Measurements from ENCODE around the gene ERICH2.

The ERICH2 gene

DNA sequence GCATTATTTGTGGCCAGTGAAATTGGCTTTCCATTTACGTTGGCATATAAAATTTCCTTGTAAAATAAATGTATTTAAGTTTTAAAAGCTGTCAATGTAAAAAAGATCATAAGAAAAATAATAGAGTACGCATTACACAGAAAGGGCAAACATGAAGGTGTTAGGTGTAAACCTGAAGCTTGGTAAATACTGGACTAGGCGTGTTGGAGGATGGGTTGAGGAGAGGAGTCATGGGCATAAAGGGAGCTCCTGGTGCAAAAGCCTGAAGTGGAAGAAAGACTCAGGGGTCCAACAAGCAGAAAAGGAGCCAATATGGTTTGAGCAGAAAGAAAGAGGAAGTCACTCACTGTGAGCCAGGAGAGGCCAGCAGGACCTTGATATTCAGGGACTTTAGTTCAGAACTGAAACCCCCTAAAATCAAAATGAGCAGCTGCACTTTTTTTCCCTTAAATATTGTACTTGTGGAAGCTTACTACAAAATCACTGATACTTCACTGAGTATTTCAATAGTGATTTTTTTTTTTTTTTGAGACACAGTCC, 30.6 kb upstream of the ERICH2 start:
- ATAC-seq = no peak; the same call in 2 of the 3 replicates
- TF ChIP-seq ISL1 (CRISPR knock-in tag; IDR thresholded peaks at IDR 0.05) (no peak), ESRRG (CRISPR knock-in tag; IDR thresholded peaks at IDR 0.05) (no peak), TCF4 (CRISPR knock-in tag; IDR thresholded peaks at IDR 0.05; ENCODE audit: borderline replicate concordance) (no peak), OSR1 (CRISPR knock-in tag; IDR thresholded peaks at IDR 0.05) (no peak)
- TF ChIP-seq, protein P1, sequence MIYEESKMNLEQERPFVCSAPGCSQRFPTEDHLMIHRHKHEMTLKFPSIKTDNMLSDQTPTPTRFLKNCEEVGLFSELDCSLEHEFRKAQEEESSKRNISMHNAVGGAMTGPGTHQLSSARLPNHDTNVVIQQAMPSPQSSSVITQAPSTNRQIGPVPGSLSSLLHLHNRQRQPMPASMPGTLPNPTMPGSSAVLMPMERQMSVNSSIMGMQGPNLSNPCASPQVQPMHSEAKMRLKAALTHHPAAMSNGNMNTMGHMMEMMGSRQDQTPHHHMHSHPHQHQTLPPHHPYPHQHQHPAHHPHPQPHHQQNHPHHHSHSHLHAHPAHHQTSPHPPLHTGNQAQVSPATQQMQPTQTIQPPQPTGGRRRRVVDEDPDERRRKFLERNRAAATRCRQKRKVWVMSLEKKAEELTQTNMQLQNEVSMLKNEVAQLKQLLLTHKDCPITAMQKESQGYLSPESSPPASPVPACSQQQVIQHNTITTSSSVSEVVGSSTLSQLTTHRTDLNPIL (CRISPR knock-in tag; IDR thresholded peaks at IDR 0.05; ENCODE audit: low read depth) = no peak

- no peak for ATAC-seq
- TF ChIP-seq TSHZ2 (CRISPR knock-in tag; IDR thresholded peaks at IDR 0.05) = no peak
These were observed 29.5 kb upstream of the ERICH2 start for GRCh38 chr2:170740660-170741059.

DNA sequence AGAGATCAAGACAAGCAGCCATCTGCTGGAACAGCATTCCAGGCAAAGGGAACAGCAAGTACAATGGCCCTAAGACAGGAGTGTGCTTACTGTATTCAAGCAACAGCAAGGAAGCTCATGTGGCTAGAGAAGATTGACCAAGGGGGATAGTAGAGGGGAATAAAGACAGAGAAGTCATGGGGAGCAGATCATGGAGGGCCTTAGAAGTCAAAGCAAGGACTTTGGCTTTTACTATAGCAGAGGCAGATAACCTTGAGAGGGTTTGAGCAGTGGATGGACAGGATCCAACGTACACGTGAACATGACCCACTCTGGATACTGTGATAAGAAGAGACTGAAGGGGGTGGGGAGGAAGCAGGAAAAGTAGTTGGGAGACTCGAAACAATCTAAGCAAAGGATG, 28.2 kb upstream of the ERICH2 start:
- TF ChIP-seq ISL1 (CRISPR knock-in tag; IDR thresholded peaks at IDR 0.05) (no peak), ZC3H10 (CRISPR knock-in tag; IDR thresholded peaks at IDR 0.05) (no peak), ZFP3 (CRISPR knock-in tag; IDR thresholded peaks at IDR 0.05) (no peak), GLIS3 (CRISPR knock-in tag; IDR thresholded peaks at IDR 0.05) (no peak), BACH2 (CRISPR knock-in tag; IDR thresholded peaks at IDR 0.05; ENCODE audit: borderline replicate concordance) (no peak), CSDC2 (CRISPR knock-in tag; IDR thresholded peaks at IDR 0.05) (no peak), TSHZ2 (CRISPR knock-in tag; IDR thresholded peaks at IDR 0.05) (no peak), ESRRG (CRISPR knock-in tag; IDR thresholded peaks at IDR 0.05) (no peak), ZNF70 (CRISPR knock-in tag; IDR thresholded peaks at IDR 0.05) (no peak), ZFP30 (CRISPR knock-in tag; IDR thresholded peaks at IDR 0.05) (no peak), RARB (CRISPR knock-in tag; IDR thresholded peaks at IDR 0.05) (no peak), ARNTL (CRISPR knock-in tag; IDR thresholded peaks at IDR 0.05; ENCODE audit: borderline replicate concordance, low read depth) (no peak), CSRNP3 (CRISPR knock-in tag; IDR thresholded peaks at IDR 0.05) (no peak), TCF4 (CRISPR knock-in tag; IDR thresholded peaks at IDR 0.05; ENCODE audit: borderline replicate concordance) (no peak), SNAI2 (CRISPR knock-in tag; IDR thresholded peaks at IDR 0.05) (no peak)
- TF ChIP-seq, protein P2, sequence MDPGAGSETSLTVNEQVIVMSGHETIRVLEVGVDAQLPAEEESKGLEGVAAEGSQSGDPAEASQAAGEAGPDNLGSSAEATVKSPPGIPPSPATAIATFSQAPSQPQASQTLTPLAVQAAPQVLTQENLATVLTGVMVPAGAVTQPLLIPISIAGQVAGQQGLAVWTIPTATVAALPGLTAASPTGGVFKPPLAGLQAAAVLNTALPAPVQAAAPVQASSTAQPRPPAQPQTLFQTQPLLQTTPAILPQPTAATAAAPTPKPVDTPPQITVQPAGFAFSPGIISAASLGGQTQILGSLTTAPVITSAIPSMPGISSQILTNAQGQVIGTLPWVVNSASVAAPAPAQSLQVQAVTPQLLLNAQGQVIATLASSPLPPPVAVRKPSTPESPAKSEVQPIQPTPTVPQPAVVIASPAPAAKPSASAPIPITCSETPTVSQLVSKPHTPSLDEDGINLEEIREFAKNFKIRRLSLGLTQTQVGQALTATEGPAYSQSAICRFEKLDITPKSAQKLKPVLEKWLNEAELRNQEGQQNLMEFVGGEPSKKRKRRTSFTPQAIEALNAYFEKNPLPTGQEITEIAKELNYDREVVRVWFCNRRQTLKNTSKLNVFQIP (CRISPR knock-in tag; IDR thresholded peaks at IDR 0.05; ENCODE audit: borderline replicate concordance, low read depth) = no peak
- ATAC-seq = no peak

Measured in SK-N-SH treated with all-trans-retinoic acid at 6 μM for 48 hours (cell line).